DND-41 (cell line): ENCODE measurements around the gene SLC7A7.

Experiments
- EZH2 ChIP-seq: IDR thresholded peaks from 3 replicates; pipeline ENCODE4 v1.6.1; 2012; ENCODE audit warnings: borderline replicate concordance, low read depth, mild to moderate bottlenecking, moderate library complexity, low read length, inconsistent platforms; ENCODE audit not compliant: severe bottlenecking
- TF ChIP-seq, protein P1 (sequence below): IDR thresholded peaks from 2 replicates; pipeline ENCODE4 v1.5.1; 2012; ENCODE audit warnings: borderline replicate concordance, low read length, moderate library complexity, mild to moderate bottlenecking; ENCODE audit not compliant: poor library complexity, severe bottlenecking; ENCODE audit errors: extremely low read depth

DNA sequence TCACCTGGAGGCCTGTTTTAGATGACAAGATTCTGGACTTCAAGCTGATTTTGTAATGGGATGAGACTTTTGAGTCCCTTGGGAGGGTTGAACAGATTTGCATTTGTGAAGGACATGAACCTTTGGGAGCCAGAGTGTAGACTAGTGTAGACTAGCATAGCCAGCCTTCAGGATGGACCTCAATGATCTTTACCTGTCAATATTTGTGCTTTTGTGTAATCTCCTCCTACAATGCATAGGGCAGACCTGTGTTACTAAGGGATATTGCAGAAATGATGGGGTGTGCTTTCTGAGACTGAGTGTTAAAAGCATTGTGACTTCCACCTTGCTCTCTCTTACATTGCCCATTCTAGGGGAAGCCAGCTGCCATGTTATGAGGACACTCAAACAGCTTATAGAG, 46.4 kb upstream of the SLC7A7 start:
- TF ChIP-seq, protein P1, sequence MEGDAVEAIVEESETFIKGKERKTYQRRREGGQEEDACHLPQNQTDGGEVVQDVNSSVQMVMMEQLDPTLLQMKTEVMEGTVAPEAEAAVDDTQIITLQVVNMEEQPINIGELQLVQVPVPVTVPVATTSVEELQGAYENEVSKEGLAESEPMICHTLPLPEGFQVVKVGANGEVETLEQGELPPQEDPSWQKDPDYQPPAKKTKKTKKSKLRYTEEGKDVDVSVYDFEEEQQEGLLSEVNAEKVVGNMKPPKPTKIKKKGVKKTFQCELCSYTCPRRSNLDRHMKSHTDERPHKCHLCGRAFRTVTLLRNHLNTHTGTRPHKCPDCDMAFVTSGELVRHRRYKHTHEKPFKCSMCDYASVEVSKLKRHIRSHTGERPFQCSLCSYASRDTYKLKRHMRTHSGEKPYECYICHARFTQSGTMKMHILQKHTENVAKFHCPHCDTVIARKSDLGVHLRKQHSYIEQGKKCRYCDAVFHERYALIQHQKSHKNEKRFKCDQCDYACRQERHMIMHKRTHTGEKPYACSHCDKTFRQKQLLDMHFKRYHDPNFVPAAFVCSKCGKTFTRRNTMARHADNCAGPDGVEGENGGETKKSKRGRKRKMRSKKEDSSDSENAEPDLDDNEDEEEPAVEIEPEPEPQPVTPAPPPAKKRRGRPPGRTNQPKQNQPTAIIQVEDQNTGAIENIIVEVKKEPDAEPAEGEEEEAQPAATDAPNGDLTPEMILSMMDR = no peak
- no peak for TF ChIP-seq EZH2
